ENCODE results near the gene NFX1. TPM values are rescaled to one million over a fixed set of nuclear protein-coding genes. Genes with fewer than 3 reads are reported as not detected.

Gene NFX1
- total and polyA plus RNA-seq, 2 donors (not counting 1 experiment from before 2014, with no cell fraction given), result 30.2 to 39.5 TPM

- no peaks in the 10 kb centered on the region for H3K79me2 ChIP-seq (ENCODE audit: control insufficient read depth, insufficient read depth, low read length)
- DNase-seq (ENCODE audit: low read depth in 2 of 2), result no peak
- TF ChIP-seq EZH2 (IDR thresholded peaks at IDR 0.05; ENCODE audit: low read length, missing control alignments), result no peak
- TF ChIP-seq CTCF (conservative IDR thresholded peaks at IDR 0.05 in 1 of 2, IDR thresholded peaks at IDR 0.05 in 1 of 2; ENCODE audit: low read depth in 1 of 2, low read length in 2 of 2), result no peak
- peaks cover 20% of the 10 kb centered on the region for H3K36me3 ChIP-seq (ENCODE audit: control insufficient read depth, insufficient read depth, low read length)
- no peaks in the 10 kb centered on the region for H3K9me3 ChIP-seq (ENCODE audit: control insufficient read depth, insufficient read depth, low read depth, low read length)
- no peaks in the 10 kb centered on the region for H3K4me1 ChIP-seq (ENCODE audit: control insufficient read depth, extremely low read depth, insufficient read depth, low read length)
- H3K4me2 ChIP-seq (ENCODE audit: extremely low read depth, insufficient read depth, low read length), result no peak overlapping the region
- H3K9ac ChIP-seq (ENCODE audit: insufficient read depth, low read length), result no peak overlapping the region
- H2AFZ ChIP-seq (ENCODE audit: low read length), result no peak overlapping the region
- H3K27me3 ChIP-seq (ENCODE audit: control insufficient read depth, insufficient read depth, low read length), result no peaks in the 10 kb centered on the region
- no peak overlapping the region for H3K4me3 ChIP-seq (replicated peaks in 1 of 4; ENCODE audit: control extremely low read depth in 1 of 4, insufficient read depth in 1 of 4, low read depth in 3 of 4, low read length in 4 of 4)
- no peak overlapping the region for H3K27ac ChIP-seq (ENCODE audit: insufficient read depth, low read length)
- no peaks in the 10 kb centered on the region for H4K20me1 ChIP-seq (ENCODE audit: control insufficient read depth, extremely low read depth, insufficient read depth, low read length)
These were observed 34.8 kb upstream of the NFX1 start for GRCh38 chr9:33255471-33255870.

DNA sequence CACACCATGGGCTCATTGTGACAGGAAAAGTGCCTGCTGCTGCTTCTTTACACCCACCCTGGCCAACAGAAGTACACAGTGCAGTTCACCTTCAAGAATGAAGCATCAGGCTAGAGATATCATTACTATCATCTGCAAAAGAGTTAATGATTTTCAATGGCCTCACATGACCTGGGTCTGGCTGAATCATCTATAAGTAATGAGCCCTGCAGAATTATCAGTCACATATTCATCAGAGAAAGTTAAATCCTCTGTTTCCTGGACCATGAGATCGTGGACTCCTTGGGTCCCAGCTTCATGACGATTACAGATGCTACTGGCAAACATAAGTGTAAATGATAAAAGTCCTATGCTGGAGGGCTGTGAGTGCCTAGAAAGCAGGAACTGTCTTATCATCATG is 34.1 kb upstream of the NFX1 start:
- Histone ChIP-seq H3K27ac (ENCODE audit: insufficient read depth, low read length) (no peak overlapping the region), H3K79me2 (ENCODE audit: control insufficient read depth, insufficient read depth, low read length) (no peaks in the 10 kb centered on the region), H3K27me3 (ENCODE audit: control insufficient read depth, insufficient read depth, low read length) (no peaks in the 10 kb centered on the region), H4K20me1 (ENCODE audit: control insufficient read depth, extremely low read depth, insufficient read depth, low read length) (no peaks in the 10 kb centered on the region), H3K9ac (ENCODE audit: insufficient read depth, low read length) (no peak overlapping the region), H3K9me3 (ENCODE audit: control insufficient read depth, insufficient read depth, low read depth, low read length) (no peaks in the 10 kb centered on the region), H2AFZ (ENCODE audit: low read length) (no peak overlapping the region), H3K4me1 (ENCODE audit: control insufficient read depth, extremely low read depth, insufficient read depth, low read length) (no peaks in the 10 kb centered on the region), H3K4me3 (replicated peaks in 1 of 4; ENCODE audit: control extremely low read depth in 1 of 4, insufficient read depth in 1 of 4, low read depth in 3 of 4, low read length in 4 of 4) (no peak overlapping the region), H3K4me2 (ENCODE audit: extremely low read depth, insufficient read depth, low read length) (no peak overlapping the region), H3K36me3 (ENCODE audit: control insufficient read depth, insufficient read depth, low read length) (peaks cover 20% of the 10 kb centered on the region)
- TF ChIP-seq EZH2 (IDR thresholded peaks at IDR 0.05; ENCODE audit: low read length, missing control alignments) (no peak), CTCF (conservative IDR thresholded peaks at IDR 0.05 in 1 of 2, IDR thresholded peaks at IDR 0.05 in 1 of 2; ENCODE audit: low read depth in 1 of 2, low read length in 2 of 2) (no peak)
- no peak for DNase-seq (ENCODE audit: low read depth in 2 of 2)

DNA sequence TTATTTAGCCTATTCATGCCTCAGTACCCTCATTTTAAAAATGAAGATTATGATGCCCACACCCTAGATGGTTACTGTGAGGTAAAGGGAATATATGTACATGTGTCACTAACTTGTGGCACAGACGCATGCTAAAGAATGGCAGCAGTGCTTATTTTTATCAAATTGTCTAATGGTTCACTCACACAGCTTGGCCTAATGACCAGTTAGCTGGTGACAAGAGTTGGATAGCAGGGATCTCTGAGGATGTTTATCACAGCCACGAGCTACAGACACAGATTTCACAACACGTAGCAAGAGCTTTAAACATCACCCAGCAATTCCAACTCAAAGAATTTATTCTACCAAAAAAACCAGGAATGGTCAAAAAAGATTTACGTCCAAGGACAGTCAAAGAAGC is 33.0 kb upstream of the NFX1 start:
- Histone ChIP-seq H3K79me2 (ENCODE audit: control insufficient read depth, insufficient read depth, low read length) (peaks cover 2% of the 10 kb centered on the region), H3K4me1 (ENCODE audit: control insufficient read depth, extremely low read depth, insufficient read depth, low read length) (no peaks in the 10 kb centered on the region), H3K9ac (ENCODE audit: insufficient read depth, low read length) (no peak overlapping the region), H3K9me3 (ENCODE audit: control insufficient read depth, insufficient read depth, low read depth, low read length) (no peaks in the 10 kb centered on the region), H2AFZ (ENCODE audit: low read length) (no peak overlapping the region), H3K27me3 (ENCODE audit: control insufficient read depth, insufficient read depth, low read length) (no peaks in the 10 kb centered on the region), H3K4me3 (replicated peaks in 1 of 4; ENCODE audit: control extremely low read depth in 1 of 4, insufficient read depth in 1 of 4, low read depth in 3 of 4, low read length in 4 of 4) (no peak overlapping the region), H3K4me2 (ENCODE audit: extremely low read depth, insufficient read depth, low read length) (no peak overlapping the region), H3K36me3 (ENCODE audit: control insufficient read depth, insufficient read depth, low read length) (peaks cover 22% of the 10 kb centered on the region), H4K20me1 (ENCODE audit: control insufficient read depth, extremely low read depth, insufficient read depth, low read length) (no peaks in the 10 kb centered on the region), H3K27ac (ENCODE audit: insufficient read depth, low read length) (no peak overlapping the region)
- no peak for DNase-seq (ENCODE audit: low read depth in 2 of 2)
- no peak for TF ChIP-seq EZH2 (IDR thresholded peaks at IDR 0.05; ENCODE audit: low read length, missing control alignments)
- TF ChIP-seq CTCF (conservative IDR thresholded peaks at IDR 0.05 in 1 of 2, IDR thresholded peaks at IDR 0.05 in 1 of 2; ENCODE audit: low read depth in 1 of 2, low read length in 2 of 2), result no peak

Measured in fibroblast of lung (primary cell).